GM23338 (cell line): ENCODE measurements around the gene MICAL3. TPM values are rescaled to one million over a fixed set of nuclear protein-coding genes. Genes with fewer than 3 reads are reported as not detected.

Source experiments
- ATAC-seq: fragments of 200-7000 bp; cut with Tn5 transposase; 3 replicates; pipeline ENCODE4 v1.9.1; 2020
- DNase-seq: peaks from one replicate; pipeline ENCODE4 v3.0.0-alpha.2; 2015; ENCODE audit warnings: low spot score
- H2AFZ ChIP-seq: fragments of 200-600 bp; sonication (generic); 2 replicates; pipeline ENCODE4 v1.8.0; 2016; ENCODE audit warnings: antibody characterized with exemption, mild to moderate bottlenecking, moderate library complexity
- H3F3A ChIP-seq: fragments of 200-600 bp; sonication (generic); replicated peaks from 2 replicates; pipeline ENCODE4 v1.8.0; 2017; ENCODE audit warnings: antibody characterized with exemption, mixed run types, low read depth
- H3K27ac ChIP-seq: fragments of 200-600 bp; sonication (generic); 2 replicates; pipeline ENCODE4 v1.6.1; 2016; ENCODE audit warnings: low read depth
- H3K27me3 ChIP-seq: fragments of 200-600 bp; sonication (generic); 2 replicates; pipeline ENCODE4 v1.8.0; 2016; ENCODE audit warnings: mild to moderate bottlenecking, mixed run types, moderate library complexity; ENCODE audit not compliant: insufficient read depth
- H3K36me3 ChIP-seq: fragments of 200-600 bp; sonication (generic); 2 replicates; pipeline ENCODE4 v1.8.0; 2016; ENCODE audit warnings: mild to moderate bottlenecking; ENCODE audit not compliant: insufficient read depth
- H3K4me1 ChIP-seq: fragments of 200-600 bp; sonication (generic); 2 replicates; pipeline ENCODE4 v1.8.0; 2016; ENCODE audit warnings: mild to moderate bottlenecking, moderate library complexity; ENCODE audit not compliant: insufficient read depth
- H3K4me2 ChIP-seq: fragments of 200-600 bp; sonication (generic); 2 replicates; pipeline ENCODE4 v1.7.1; 2017; ENCODE audit warnings: mixed run types
- H3K4me3 ChIP-seq: fragments of 200-600 bp; sonication (generic); 2 replicates; pipeline ENCODE4 v1.6.1; 2016; ENCODE audit warnings: mixed run types
- H3K79me2 ChIP-seq: fragments of 200-600 bp; sonication (generic); replicated peaks from 2 replicates; pipeline ENCODE4 v1.8.0; 2017; ENCODE audit warnings: mild to moderate bottlenecking; ENCODE audit not compliant: insufficient read depth
- H3K9me2 ChIP-seq: fragments of 200-600 bp; sonication (generic); 2 replicates; pipeline ENCODE4 v1.8.0; 2017; ENCODE audit not compliant: insufficient read depth
- H4K20me1 ChIP-seq: fragments of 200-600 bp; sonication (generic); replicated peaks from 2 replicates; pipeline ENCODE4 v1.8.0; 2017; ENCODE audit warnings: mild to moderate bottlenecking; ENCODE audit not compliant: insufficient read depth
- H3K27ac Mint-ChIP-seq: 2 replicates; pipeline ENCODE4 v1.8.0; 2020; ENCODE audit warnings: inconsistent platforms, mild to moderate bottlenecking, moderate library complexity, mixed read lengths
- H3K27me3 Mint-ChIP-seq: 3 replicates; pipeline ENCODE4 v1.8.0; 2022; ENCODE audit warnings: low read depth, mild to moderate bottlenecking, moderate library complexity, mixed read lengths, inconsistent platforms; ENCODE audit not compliant: insufficient read depth, poor library complexity
- H3K36me3 Mint-ChIP-seq: 3 replicates; pipeline ENCODE4 v1.8.0; 2021; ENCODE audit warnings: low read depth, mild to moderate bottlenecking, inconsistent platforms, moderate library complexity, mixed read lengths
- H3K4me1 Mint-ChIP-seq: 3 replicates; pipeline ENCODE4 v1.8.0; 2020; ENCODE audit warnings: mild to moderate bottlenecking, inconsistent platforms, mixed read lengths
- H3K4me3 Mint-ChIP-seq: 3 replicates; pipeline ENCODE4 v1.8.0; 2021; ENCODE audit warnings: moderate library complexity, mild to moderate bottlenecking, inconsistent platforms, mixed read lengths
- H3K9me3 Mint-ChIP-seq: 3 replicates; pipeline ENCODE4 v1.8.0; 2020; ENCODE audit warnings: moderate library complexity, mild to moderate bottlenecking, inconsistent platforms, mixed read lengths
- CREB1 ChIP-seq: fragments of 250-450 bp; sonication (Bioruptor Pico); IDR thresholded peaks from 2 replicates; pipeline ENCODE4 v1.5.0; 2020; ENCODE audit warnings: low read depth, mild to moderate bottlenecking, moderate library complexity
- CTCF ChIP-seq, 2 experiments: fragments of 200-600 bp in 1 of 2; sonication (generic) in 1 of 2; conservative IDR thresholded peaks; 2 replicates each; pipeline versions ENCODE4 v1.5.1 to v1.6.1; 2016 to 2017; ENCODE audit warnings: antibody characterized with exemption in 2 of 2, low read depth in 2 of 2, mild to moderate bottlenecking in 2 of 2, moderate library complexity in 1 of 2
- NANOG ChIP-seq: IDR thresholded peaks from 2 replicates; pipeline ENCODE4 v1.6.1; 2016; ENCODE audit warnings: antibody characterized with exemption, borderline replicate concordance
- POLR2AphosphoS5 ChIP-seq: IDR thresholded peaks from 2 replicates; pipeline ENCODE4 v1.6.1; 2016; ENCODE audit warnings: antibody characterized with exemption, low read depth
- REST ChIP-seq: IDR thresholded peaks from one replicate; pipeline ENCODE4 v1.6.1; 2018; ENCODE audit warnings: antibody characterized with exemption; ENCODE audit not compliant: unreplicated experiment
- STAT1 ChIP-seq: IDR thresholded peaks from one replicate; pipeline ENCODE4 v1.6.1; 2016; ENCODE audit warnings: antibody characterized with exemption; ENCODE audit not compliant: unreplicated experiment
- polyA plus RNA-seq: library from polyadenylated mRNA; unstranded; fragments of >200 nt; fragmentation: Nextera tagmentation; extraction: Ambion mirVana; gene quantifications from 2 replicates; pipeline ENCODE4 v1.2.1, GENCODE V29; 2016
- total RNA-seq: library from RNA; depleted of rRNA; stranded (reverse); fragments of >200 nt; shearing (Covaris generic); gene quantifications from 2 replicates; pipeline ENCODE4 v1.2.3, GENCODE V29; 2014

The MICAL3 gene
- total and polyA plus RNA-seq, 2 experiments from 2014 or later, result 10.1 to 33.9 TPM

- peaks cover 13% of the 10 kb centered on the region for H3K27me3 Mint-ChIP-seq
- no peak overlapping the region; the same call in 1 of the 2 replicates for H3K27ac Mint-ChIP-seq
- no peaks in the 10 kb centered on the region for H3K9me3 Mint-ChIP-seq
- H3K36me3 ChIP-seq, result no peaks in the 10 kb centered on the region
- 0 out of 2 replicates have a peak, but pooled peaks cover 5% of the 10 kb centered on the region for H3F3A ChIP-seq
- no peaks in the 10 kb centered on the region for H3K9me2 ChIP-seq
- peak; percentile 57 for DNase-seq
- H3K4me1 ChIP-seq, result no peaks in the 10 kb centered on the region; the same call in 1 of the 2 replicates
- ATAC-seq, result peak; percentile 23
- no peaks in the 10 kb centered on the region for H3K27me3 ChIP-seq
- H3K4me3 ChIP-seq, result no peak overlapping the region
- H4K20me1 ChIP-seq, result no peaks in the 10 kb centered on the region
- no peak overlapping the region for H3K4me3 Mint-ChIP-seq
- peaks cover 4% of the 10 kb centered on the region; the same call in 2 of the 3 replicates for H3K4me1 Mint-ChIP-seq
- TF ChIP-seq REST (no peak), NANOG (no peak)
- no peaks in the 10 kb centered on the region for H3K79me2 ChIP-seq
- H3K36me3 Mint-ChIP-seq, result no peaks in the 10 kb centered on the region
- no peak overlapping the region for H2AFZ ChIP-seq
- H3K4me2 ChIP-seq, result no peak overlapping the region
- no peak overlapping the region for H3K27ac ChIP-seq
Measured at GRCh38 chr22:17786435-17787161, 237.8 kb downstream of the MICAL3 start.

- Mint-ChIP-seq H3K4me3 (no peak overlapping the region), H3K36me3 (no peaks in the 10 kb centered on the region), H3K9me3 (no peaks in the 10 kb centered on the region), H3K4me1 (peaks cover 7% of the 10 kb centered on the region), H3K27ac (no peak overlapping the region), H3K27me3 (peaks cover 10% of the 10 kb centered on the region)
- Histone ChIP-seq H3K4me1 (no peaks in the 10 kb centered on the region; the same call in 1 of the 2 replicates), H2AFZ (peak overlapping the region; percentile 80; the same call in 1 of the 2 replicates), H3K27me3 (no peaks in the 10 kb centered on the region), H3K27ac (no peak overlapping the region), H3K4me2 (no peak overlapping the region), H3K36me3 (no peaks in the 10 kb centered on the region), H4K20me1 (no peaks in the 10 kb centered on the region), H3K4me3 (no peak overlapping the region), H3K9me2 (no peaks in the 10 kb centered on the region), H3K79me2 (no peaks in the 10 kb centered on the region), H3F3A (0 out of 2 replicates have a peak, but pooled peaks cover 5% of the 10 kb centered on the region)
- ATAC-seq (peak; percentile 81), DNase-seq (peak; percentile 95)
- TF ChIP-seq CREB1 (CRISPR knock-in tag) (peak; percentile 63), STAT1 (no peak), POLR2AphosphoS5 (peak; percentile 28; the same call in 1 of the 2 replicates), REST (no peak), CTCF (conservative IDR thresholded peaks at IDR 0.05; ENCODE audit: low read depth in 2 of 2) (peak; percentile 65 to 87)
Measured at GRCh38 chr22:17785185-17786184, 238.9 kb downstream of the MICAL3 start.
